Fibroblast of lung (primary cell): ENCODE results near the gene ATXN2. TPM values are rescaled to one million over a fixed set of nuclear protein-coding genes. Genes with fewer than 3 reads are reported as not detected.

Experiments used
- DNase-seq, 2 donors: peaks; one replicate each; pipeline versions ENCODE4 v3.0.0 to v3.0.0-alpha.2; 2010; ENCODE audit warnings: low read depth in 2 of 2
- H2AFZ ChIP-seq: 2 replicates; pipeline ENCODE4 v1.5.1; 2012; ENCODE audit warnings: low read length, control low read depth, inconsistent platforms
- H3K27ac ChIP-seq: 2 replicates; pipeline ENCODE4 v1.5.1; 2011; ENCODE audit warnings: low read length, control low read depth; ENCODE audit not compliant: insufficient read depth
- H3K27me3 ChIP-seq: 2 replicates; pipeline ENCODE4 v1.5.1; 2011; ENCODE audit warnings: mild to moderate bottlenecking, low read length; ENCODE audit not compliant: control insufficient read depth, insufficient read depth
- H3K36me3 ChIP-seq: 2 replicates; pipeline ENCODE4 v1.5.1; 2011; ENCODE audit warnings: low read length; ENCODE audit not compliant: control insufficient read depth, insufficient read depth
- H3K4me1 ChIP-seq: 2 replicates; pipeline ENCODE4 v1.5.1; 2011; ENCODE audit warnings: low read length; ENCODE audit not compliant: control insufficient read depth, insufficient read depth; ENCODE audit errors: extremely low read depth
- H3K4me2 ChIP-seq: 2 replicates; pipeline ENCODE4 v1.5.1; 2011; ENCODE audit warnings: low read length, control low read depth; ENCODE audit not compliant: insufficient read depth; ENCODE audit errors: extremely low read depth
- H3K4me3 ChIP-seq, 4 experiments: fragments of 200-600 bp in 1 of 4; sonication (generic) in 1 of 4; replicated peaks in 1 of 4; 2 replicates each; pipeline ENCODE4 v1.5.1; 2011 to 2016; ENCODE audit warnings: low read length in 4 of 4, low read depth in 3 of 4, mild to moderate bottlenecking in 3 of 4, control low read depth in 2 of 4, inconsistent platforms in 1 of 4, mixed read lengths in 1 of 4; ENCODE audit not compliant: insufficient read depth in 1 of 4; ENCODE audit errors: control extremely low read depth in 1 of 4
- H3K79me2 ChIP-seq: 2 replicates; pipeline ENCODE4 v1.5.1; 2012; ENCODE audit warnings: mild to moderate bottlenecking, low read length, inconsistent platforms; ENCODE audit not compliant: control insufficient read depth, insufficient read depth
- H3K9ac ChIP-seq: 2 replicates; pipeline ENCODE4 v1.5.1; 2011; ENCODE audit warnings: mild to moderate bottlenecking, low read length, control low read depth; ENCODE audit not compliant: insufficient read depth
- H3K9me3 ChIP-seq: 2 replicates; pipeline ENCODE4 v1.5.1; 2012; ENCODE audit warnings: low read depth, low read length; ENCODE audit not compliant: control insufficient read depth, insufficient read depth
- H4K20me1 ChIP-seq: 2 replicates; pipeline ENCODE4 v1.5.1; 2011; ENCODE audit warnings: low read length; ENCODE audit not compliant: control insufficient read depth, insufficient read depth; ENCODE audit errors: extremely low read depth
- CTCF ChIP-seq, 2 donors: IDR thresholded peaks in 1 of 2; conservative IDR thresholded peaks in 1 of 2; 1 replicate in 1 of 2; 2 replicates in 1 of 2; pipeline ENCODE4 v1.5.1; 2011 to 2012; ENCODE audit warnings: low read length in 2 of 2, control low read depth in 1 of 2, inconsistent platforms in 1 of 2, low read depth in 1 of 2, mild to moderate bottlenecking in 1 of 2
- EZH2 ChIP-seq: IDR thresholded peaks from 2 replicates; pipeline ENCODE4 v1.5.1; 2012; ENCODE audit warnings: low read length, control low read depth, mild to moderate bottlenecking; ENCODE audit errors: missing control alignments
- polyA plus RNA-seq, 2 donors: library from polyadenylated mRNA; depleted of rRNA in 1 of 2; stranded (reverse) in 1 of 2; unstranded in 1 of 2; fragments of >200 nt; gene quantifications; 2 replicates each; pipeline ENCODE4 v1.2.1, GENCODE V29; 2011 to 2012; ENCODE audit warnings: missing spikeins in 1 of 2
- total RNA-seq: library from RNA; depleted of rRNA; stranded (reverse); fragments of >200 nt; gene quantifications from 2 replicates; pipeline ENCODE4 v1.2.1, GENCODE V29; 2014

The ATXN2 gene
- total and polyA plus RNA-seq, 2 donors (not counting 1 experiment from before 2014, with no cell fraction given): 25.9 to 31.2 TPM

GRCh38 chr12:111408686-111409402 is 190.3 kb downstream of the ATXN2 start:
- Histone ChIP-seq H3K9me3 (no peaks in the 10 kb centered on the region), H3K27ac (peak overlapping the region; percentile 81), H3K4me2 (peak overlapping the region; percentile 72), H2AFZ (no peak overlapping the region), H3K9ac (peak overlapping the region; percentile 36), H3K36me3 (no peaks in the 10 kb centered on the region), H4K20me1 (no peaks in the 10 kb centered on the region), H3K79me2 (peaks cover 77% of the 10 kb centered on the region), H3K4me1 (peaks cover 44% of the 10 kb centered on the region), H3K4me3 (peak overlapping the region in 2 of 4 experiments; percentile 5 to 95), H3K27me3 (no peaks in the 10 kb centered on the region)
- no peak for DNase-seq
- no peak for TF ChIP-seq CTCF (conservative IDR thresholded peaks at IDR 0.05 in 1 of 2, IDR thresholded peaks at IDR 0.05 in 1 of 2; ENCODE audit: low read depth in 1 of 2, low read length in 2 of 2)
- no peak for TF ChIP-seq EZH2

- Histone ChIP-seq H3K79me2 (peaks cover 70% of the 10 kb centered on the region), H2AFZ (no peak overlapping the region), H3K27me3 (no peaks in the 10 kb centered on the region), H3K36me3 (no peaks in the 10 kb centered on the region), H3K27ac (peak overlapping the region; percentile 85), H3K9ac (no peak overlapping the region), H3K4me2 (peak overlapping the region; percentile 49), H3K9me3 (no peaks in the 10 kb centered on the region), H3K4me1 (peaks cover 38% of the 10 kb centered on the region), H3K4me3 (peak overlapping the region in 2 of 4 experiments; percentile 56 to 95), H4K20me1 (no peaks in the 10 kb centered on the region)
- no peak for DNase-seq
- TF ChIP-seq EZH2 (no peak), CTCF (conservative IDR thresholded peaks at IDR 0.05 in 1 of 2, IDR thresholded peaks at IDR 0.05 in 1 of 2; ENCODE audit: low read depth in 1 of 2, low read length in 2 of 2) (no peak)
Measured at GRCh38 chr12:111408116-111408440, 191.0 kb downstream of the ATXN2 start.

GRCh38 chr12:111407377-111408115 is 191.6 kb downstream of the ATXN2 start:
- H2AFZ ChIP-seq: no peak overlapping the region

More at GRCh38 chr12:111407377-111408115, 191.6 kb downstream of the ATXN2 start:
- Histone ChIP-seq H3K4me3 (peak overlapping the region; percentile 56 to 95 (median 85)), H3K36me3 (no peaks in the 10 kb centered on the region), H3K79me2 (peaks cover 65% of the 10 kb centered on the region), H4K20me1 (no peaks in the 10 kb centered on the region), H3K27me3 (no peaks in the 10 kb centered on the region), H3K4me2 (peak overlapping the region; percentile 49), H3K9me3 (no peaks in the 10 kb centered on the region), H3K27ac (peak overlapping the region; percentile 85), H3K4me1 (peaks cover 35% of the 10 kb centered on the region), H3K9ac (peak overlapping the region; percentile 85)
- TF ChIP-seq CTCF (conservative IDR thresholded peaks at IDR 0.05 in 1 of 2, IDR thresholded peaks at IDR 0.05 in 1 of 2; ENCODE audit: low read depth in 1 of 2, low read length in 2 of 2): no peak
- TF ChIP-seq EZH2: no peak
- DNase-seq: no peak
